SH-SY5Y (cell line): Measurements from ENCODE around the gene ATP10A.

Experiments used
- GATA2 ChIP-seq: IDR thresholded peaks from 2 replicates; pipeline ENCODE4 v1.6.1; 2011; ENCODE audit warnings: mild to moderate bottlenecking, low read depth, low read length
- GATA3 ChIP-seq: IDR thresholded peaks from 2 replicates; pipeline ENCODE4 v1.6.1; 2011; ENCODE audit warnings: low read depth, mild to moderate bottlenecking, low read length, moderate library complexity

DNA sequence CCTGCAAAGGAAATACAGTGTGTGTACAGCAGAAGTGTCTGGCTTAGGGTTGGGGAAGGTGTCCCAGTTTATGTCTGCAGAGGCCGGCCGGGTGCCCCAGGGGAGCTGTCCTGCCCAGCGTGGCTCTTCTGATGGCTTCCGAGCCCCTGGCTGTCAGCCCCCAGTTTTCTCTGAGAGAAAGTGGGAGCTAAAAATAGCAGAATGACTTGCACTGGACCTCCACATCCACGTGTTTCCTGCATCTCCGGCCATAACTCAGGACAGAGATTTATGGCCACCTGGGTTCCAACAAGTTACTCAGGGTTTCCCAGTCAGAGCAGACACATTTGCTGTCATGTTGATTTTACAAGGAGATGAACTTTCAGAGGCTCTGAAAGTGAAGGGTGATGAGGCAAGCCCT is 192.0 kb downstream of the ATP10A start:
- no peak for TF ChIP-seq GATA2
- TF ChIP-seq GATA3 = no peak
